DMS114 treated with DMSO at 0.1 percent for 48 hours (cell line): Measurements from ENCODE around the gene CFAP53.
A peak's percentile ranks its signal among the peaks of the same experiment; 100 is the strongest.
"Not testable (repeated sequence)": the region's sequence is repeated elsewhere in the genome, so short reads cannot be mapped to it uniquely, and the experiment has no call there.

ENCODE experiments used
- DNase-seq: peaks from one replicate; lab custom pipeline; 2025; ENCODE audit not compliant: unreplicated experiment; lab: John Stamatoyannopoulos, UW

CFAP53 gene, protein sequence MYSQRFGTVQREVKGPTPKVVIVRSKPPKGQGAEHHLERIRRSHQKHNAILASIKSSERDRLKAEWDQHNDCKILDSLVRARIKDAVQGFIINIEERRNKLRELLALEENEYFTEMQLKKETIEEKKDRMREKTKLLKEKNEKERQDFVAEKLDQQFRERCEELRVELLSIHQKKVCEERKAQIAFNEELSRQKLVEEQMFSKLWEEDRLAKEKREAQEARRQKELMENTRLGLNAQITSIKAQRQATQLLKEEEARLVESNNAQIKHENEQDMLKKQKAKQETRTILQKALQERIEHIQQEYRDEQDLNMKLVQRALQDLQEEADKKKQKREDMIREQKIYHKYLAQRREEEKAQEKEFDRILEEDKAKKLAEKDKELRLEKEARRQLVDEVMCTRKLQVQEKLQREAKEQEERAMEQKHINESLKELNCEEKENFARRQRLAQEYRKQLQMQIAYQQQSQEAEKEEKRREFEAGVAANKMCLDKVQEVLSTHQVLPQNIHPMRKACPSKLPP

DNA sequence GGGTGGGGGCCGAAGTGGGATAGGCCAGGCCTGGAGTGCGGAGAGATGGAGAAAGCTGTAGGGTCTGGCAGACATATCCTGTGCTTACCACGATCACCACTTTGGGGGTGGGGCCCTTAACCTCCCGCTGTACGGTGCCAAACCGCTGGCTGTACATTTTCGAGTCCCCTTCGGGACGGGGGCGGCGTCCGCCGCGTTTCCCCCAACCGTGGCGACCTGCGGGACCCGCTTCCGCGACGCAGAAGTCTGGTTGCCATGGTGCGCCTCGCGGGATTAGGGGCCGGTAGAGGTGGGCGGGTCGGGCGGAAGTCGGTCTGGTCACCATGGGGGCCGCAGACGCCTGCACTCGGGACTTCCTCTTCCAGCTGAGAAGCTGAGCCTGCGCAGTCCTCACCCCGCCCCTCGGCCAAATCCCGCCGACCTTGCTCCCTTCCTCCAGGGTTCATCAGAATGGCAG lies at the start of gene CFAP53:
TSS of gene CFAP53 (minus strand) at position 248 of the 457 bp plus-strand sequence. CDS start at position 157, 91 bp downstream.
- DNase-seq: peak; percentile 79

DNA sequence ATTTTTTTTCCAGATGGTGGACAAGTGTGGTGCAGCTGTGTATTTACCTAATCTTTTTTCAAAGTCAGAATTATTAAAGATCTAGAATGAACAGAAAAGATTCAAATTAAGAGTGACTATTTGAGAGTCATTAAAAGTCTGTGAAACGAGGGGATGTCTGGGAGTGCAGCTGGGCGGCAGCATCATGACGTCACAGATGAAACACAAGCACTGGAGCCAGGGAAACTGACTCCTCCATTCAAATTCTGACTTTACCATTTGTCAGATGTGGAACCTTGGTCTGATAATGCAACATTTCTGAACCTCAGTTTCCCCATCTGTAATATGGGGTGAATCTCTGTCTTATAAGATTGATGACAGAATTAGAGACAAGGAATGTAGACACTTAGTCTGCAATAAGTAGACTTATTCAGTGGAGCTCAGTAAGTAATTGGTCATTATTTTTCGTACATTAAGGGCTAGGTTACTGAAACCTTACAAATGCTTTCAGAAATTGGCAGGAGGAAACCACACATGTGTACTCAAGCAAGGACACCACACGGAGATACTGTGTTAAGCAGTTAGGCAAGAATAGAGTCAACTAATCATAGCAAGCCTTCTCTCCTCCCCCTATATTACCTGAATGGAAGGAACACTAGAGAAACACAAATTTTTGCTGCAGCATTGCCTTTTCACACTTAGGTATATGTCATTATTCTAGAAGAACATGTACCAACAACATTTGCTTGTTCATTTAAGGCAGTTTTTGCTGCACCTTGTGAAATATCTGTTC lies 49.0 kb upstream of the CFAP53 start:
- DNase-seq: no peak

DNA sequence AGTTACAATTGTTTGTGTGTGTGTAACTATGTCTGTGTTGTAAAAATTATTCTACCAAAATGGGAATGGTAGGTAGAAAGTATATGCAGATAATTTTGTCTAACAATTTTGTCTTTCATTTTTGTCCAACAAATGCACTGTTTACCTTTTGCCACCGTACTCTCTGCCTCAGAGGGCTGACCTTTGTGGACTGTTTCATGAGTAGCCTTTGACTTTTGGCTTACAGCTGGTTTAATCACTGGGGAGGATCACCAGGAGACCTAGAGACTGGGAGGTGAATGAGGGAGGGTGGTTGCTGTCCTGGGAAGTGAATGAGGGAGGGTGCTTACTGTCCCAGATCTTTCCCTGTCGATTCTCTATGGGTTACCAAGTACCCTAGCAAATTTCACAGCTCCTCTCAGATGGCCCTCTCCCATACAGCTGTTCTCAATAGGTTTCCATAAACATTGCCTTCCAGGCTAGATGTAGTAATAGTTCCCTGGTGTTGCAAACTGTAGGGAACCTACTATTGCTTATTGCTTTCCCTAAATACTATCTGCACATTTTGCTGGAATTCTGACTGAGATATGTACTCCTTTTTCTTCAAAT lies 47.7 kb upstream of the CFAP53 start:
- no peak for DNase-seq

DNA sequence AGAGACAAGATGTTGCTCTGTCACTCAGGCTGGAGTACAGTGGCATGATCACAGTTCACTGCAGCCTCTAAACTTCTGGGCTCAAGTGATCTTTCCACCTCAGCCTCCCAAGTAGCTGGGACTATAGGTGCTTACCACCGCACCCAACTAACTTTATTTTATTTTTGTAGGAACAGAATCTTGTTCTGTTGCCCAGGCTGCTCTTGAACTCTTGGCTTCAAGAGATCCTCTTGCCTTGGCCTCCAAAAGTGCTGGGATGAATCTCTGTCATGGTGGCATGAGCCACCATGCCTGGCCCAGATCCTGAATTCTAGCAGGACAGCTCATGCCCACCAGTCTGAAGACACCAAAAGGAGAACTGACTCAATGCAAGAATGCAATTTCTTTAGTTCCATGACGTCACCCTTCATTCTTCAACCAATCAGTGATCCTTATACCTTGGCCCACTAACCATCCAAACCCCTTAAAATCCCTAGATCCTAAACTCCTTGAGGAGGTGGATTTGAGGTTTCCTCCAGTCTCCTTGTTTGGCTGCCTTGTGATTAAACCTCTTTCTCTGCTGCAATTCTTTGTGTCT lies 46.8 kb upstream of the CFAP53 start:
- DNase-seq: no peak

DNA sequence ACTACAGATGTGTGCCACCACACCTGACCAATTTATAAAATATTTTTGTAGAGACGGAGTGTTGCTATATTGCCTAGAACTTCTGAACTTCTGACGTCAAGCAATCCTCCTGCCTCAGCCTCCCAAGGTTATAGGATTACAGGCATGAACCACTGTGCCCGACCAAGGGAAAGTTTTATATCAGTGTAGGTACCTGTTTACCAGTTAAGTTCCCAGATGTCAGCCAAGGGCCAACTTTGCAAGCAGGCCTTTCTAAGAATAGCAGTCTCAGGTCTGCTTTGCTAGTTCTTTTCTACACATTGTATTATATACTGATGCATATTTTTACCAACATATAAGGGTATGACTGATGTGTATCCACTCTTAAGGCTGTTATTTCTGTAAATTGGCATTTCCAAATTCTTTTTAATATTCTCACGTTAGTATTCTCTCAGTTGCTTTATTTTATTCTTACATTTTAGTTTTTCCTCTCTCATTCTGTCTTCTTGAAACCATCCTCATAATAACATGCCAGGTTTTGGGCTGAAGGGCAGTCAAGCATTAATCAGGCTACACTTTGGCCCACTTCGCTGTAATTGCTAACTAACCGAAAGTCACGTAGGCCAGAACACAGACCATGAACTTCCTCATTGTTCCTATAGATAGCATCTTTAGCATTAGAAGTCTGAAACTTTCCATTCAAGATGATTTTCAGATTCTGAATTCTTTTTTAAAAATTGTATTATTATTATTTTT lies 46.2 kb upstream of the CFAP53 start:
- DNase-seq: no peak

DNA sequence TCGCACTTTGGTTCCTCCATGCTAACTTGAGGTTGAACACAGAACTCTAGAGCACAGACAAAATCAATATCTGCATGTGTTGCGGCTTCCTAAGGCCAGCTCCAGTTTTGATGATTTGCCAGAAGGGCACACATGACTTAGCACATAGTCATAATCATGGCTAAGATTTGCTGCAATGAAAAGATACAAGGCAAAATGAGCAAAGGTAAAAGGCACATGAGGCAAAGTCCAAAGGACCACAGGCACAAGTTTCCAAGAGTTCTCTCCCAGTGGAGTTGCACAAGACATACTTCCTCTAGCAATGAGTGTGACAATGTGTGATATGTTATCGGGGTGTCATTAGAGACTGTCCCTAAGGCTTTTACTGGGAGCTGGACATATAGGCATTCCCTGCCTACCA lies 45.4 kb upstream of the CFAP53 start:
- DNase-seq: no peak

DNA sequence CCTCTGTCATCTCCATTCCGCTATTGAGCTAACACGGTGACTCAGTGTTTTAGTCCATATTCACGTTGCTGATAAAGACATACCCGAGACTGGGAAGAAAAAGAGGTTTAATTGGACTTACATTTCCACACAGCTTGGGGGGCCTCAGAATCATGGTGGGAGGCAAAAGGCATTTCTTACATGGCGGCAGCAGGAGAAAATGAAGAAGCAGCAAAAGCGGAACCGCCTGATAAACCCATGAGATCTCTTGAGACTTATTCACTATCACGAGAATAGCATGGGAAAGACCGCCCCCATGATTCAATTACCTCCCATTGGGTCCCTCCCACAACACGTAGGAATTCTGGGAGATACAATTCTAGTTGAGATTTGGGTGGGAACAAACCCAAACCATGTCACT lies 43.8 kb upstream of the CFAP53 start:
- DNase-seq: no peak

DNA sequence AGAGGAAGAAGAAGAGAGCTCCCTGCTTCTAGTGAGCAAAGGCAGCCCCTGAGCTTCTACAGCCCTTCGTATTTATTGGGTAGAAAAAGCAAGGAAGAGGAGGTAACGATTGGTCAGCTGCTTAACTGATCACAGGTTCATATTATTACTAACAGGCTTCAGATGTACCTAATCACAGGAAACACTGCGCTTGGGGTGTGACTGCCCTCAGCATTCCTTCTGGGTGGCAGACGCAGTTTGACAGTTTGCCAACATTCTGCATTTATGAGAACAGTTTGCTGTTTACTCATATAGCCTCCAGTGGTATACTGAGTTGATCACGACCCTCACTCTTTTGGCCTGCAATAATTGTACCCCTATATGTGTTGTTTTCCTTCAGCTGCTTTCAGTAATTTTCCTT lies 42.6 kb upstream of the CFAP53 start:
- not testable (repeated sequence) for DNase-seq

DNA sequence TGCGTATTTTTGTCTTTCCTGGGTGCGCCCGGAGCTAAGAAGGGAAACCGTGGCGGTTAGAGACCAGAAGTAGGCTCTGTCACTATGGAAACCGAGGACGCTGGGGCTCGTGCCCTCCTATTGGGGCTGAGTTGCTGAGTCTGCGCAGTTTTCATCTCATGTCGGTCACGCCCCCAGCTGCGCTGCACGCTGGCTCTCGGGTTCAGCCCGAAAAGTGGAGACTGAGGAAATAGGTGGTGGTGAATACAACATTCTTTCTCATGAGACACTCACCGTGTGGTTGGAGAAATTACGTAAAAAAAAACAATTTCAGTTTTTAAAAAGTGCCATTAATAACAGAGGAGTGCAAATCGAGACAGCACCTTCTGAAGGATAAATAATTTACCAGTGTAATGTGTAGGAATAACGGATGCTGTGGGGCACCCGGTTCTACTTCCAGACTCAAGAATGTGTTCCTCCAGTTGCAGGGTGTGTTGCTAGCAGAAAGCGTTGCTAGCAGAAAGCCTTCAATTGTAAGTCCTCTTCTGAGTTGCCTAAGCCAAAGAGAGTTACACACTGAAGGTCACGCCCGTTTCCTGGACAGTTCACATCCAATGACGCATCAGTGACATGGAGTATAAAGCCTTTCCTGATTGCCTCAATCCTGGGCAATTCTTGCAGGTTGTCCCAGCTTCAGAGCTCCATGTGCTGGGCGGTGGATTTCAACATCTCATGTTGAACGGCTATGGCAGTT lies 41.6 kb upstream of the CFAP53 start:
- DNase-seq: peak; percentile 75

DNA sequence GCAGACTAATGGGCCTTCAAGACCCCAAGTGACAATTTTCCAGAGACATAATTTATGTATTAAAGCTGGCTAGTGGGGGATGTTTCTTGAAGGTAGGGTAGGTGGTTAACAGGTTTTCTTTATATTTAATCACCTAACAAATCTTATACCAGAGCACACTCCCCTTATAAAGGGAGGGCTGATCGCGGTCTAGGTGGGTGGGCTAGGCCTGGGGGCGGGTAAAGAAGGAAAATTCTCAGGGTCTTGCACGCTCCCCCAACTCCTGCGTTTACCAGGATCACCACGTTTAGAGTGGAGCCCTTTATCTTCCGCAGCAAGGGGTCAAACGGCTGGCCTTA lies 41.1 kb upstream of the CFAP53 start:
- DNase-seq: no peak

DNA sequence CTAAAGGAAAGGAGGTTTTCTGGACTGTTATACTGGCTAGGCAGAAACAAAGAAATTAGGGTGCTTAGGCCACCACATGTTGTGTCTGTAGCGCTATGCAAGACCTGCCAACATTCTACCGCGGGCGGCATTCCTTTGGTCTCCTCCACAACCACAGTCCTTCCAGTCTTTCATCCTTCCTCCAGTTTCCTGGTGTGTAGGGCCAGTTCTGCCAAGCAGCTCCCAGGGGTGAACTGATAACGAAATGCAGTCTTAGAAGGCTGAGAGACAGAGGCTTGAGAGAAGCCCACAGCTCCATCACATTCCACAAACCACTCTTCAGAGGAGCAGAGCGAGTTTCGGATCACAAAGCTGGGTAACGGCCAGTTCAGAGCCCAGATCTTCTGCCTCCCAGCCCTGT lies 40.6 kb upstream of the CFAP53 start:
- DNase-seq: no peak

DNA sequence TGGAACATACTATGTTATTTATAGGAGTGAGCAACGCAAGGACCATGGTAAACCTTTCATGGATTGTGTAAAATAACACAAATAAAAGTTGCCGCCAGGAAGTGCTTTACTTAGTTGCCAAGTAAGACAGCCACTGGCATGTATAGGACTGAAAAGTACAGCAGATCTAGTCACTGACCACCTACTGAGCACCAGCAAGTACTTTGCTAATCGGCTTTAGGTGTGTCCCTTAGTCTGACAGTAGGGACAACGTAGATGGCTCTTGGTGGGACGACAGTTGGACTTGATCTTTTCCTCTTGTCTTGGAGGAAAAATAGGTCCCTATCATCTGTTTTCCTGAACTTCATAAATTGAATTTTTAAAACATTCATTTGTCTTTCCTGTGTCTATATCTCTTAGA lies 34.8 kb upstream of the CFAP53 start:
- no peak for DNase-seq

DNA sequence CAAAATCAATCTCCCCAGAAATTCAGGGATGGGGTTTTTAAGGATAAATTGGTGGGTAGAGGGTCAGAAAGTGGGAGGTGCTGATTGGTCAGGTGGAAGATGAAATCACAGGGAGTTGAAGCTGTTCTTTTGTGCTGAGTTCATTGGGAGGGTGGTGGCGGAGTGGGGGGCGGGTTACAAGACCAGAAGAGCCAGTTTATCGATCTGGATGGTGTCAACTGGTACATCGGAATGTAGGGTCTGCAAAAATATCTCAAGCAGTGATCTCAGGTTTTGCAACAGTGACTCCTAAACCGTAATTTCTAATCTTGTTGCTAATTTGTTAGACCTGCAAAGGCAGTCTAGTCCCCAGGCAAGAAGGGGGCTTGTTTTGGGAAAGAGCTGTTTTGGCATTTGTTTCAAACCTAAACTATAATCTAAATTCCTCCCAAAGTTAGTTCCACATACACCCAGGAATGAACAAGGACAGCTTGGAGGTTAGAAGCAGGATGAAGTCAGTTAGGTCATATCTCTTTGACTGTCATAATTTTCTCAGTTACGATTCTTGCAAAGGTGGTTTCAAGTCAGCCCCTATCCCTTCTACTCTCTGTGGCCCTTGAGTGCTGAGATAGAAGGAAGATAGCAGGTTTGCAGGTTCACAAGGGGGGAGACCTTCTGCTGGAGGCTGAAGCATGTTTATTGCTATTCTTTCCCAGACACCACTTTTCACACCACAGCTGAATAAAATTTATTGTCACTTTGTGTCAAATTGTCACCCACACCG lies 33.5 kb upstream of the CFAP53 start:
- no peak for DNase-seq

DNA sequence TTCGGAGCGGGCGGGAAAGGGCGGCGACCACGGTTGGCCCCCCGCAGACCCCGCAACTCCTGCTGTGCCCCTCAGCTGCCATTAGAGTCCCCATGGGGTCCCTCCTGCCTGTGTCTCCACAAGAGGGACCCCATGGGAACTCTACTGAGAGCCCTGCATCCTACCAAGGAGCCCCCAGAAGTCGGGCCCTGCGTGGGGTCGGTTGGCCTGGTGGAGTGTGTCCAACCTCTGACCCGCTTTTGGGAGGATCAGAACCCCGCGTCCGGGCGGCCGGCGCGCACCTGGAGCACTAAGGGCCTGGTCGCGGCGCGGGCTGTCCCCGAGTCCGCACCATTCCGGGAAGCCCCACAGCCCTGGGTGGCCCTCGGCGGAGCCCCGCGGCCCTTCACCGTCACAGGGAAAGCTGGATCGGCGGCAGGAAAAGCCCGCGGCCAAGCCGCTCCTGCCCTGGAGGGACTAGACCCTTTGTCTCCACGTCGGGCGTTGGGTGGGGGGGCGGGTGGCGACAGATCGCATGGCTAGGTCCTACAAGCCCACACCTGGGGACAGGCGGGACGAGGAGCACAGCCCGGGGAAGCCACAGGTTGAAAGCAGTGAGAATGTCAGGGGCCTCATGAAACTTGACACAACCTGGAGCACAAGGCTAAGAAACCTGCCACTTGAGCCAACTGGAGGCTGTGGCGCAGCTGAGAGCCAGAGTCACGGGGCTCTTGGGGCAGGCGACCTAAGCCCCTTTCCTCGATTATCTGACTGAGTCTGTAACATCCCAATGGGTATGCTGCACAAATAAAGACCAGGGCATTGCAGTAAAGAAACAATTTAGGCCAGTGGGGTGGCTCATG lies 32.4 kb upstream of the CFAP53 start:
- no peak for DNase-seq

DNA sequence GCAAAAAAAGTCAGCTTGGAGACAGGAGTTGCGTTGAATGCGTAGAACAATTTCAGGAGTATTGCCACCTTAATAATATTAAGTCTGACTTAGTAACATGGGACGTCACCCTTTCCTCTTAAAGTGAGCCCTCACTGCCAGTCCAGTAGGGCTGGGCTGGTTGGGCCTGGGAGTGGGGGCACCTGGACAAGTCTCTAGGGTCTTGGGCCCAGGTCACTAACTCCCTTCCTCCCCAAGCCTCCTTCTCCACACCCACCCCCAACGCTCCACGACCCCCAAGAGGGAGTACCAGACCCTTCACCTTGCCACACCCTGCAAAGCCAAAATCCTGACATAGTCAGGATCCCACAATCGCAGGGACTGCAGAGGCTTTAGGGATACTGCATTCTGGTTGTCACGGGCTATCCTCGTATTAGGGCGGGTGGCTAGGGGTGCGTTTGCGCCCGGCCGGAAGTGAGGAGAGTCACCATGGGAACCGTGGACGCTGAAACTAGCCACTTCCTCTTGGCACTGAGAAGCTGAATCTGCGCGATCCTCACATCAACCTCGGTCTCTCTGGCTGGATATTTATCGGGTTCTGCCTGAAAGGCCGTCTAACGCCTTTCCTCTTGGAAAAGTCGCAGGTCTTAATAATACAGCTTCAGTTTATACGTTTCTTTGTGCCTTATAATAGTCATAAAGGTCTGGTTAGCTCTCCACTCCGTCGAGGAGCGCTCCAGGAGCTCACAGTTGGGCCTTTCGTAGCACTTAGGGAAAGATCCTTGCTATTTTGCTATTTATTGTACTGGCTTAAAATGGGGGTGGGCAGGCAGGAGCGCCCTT lies 31.5 kb upstream of the CFAP53 start:
- DNase-seq: peak; percentile 53

DNA sequence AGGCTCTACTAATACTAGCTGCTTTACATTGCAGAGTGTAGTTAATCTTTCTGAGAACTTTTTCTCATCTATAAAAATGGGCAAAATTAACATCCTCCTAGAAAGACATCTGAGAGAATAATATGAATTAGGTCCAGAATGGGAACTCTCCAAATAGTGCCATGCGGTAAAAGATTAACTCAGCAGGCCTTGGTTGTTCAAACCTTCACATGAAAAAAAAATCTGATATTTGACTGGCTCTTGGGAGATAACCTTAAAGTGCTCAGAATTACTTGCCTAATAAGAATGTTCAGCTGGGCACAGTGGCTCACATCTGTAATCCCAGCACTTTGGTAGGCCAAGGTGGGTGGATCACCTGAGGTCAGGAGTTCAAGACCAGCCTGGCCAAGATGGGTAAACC lies 26.7 kb upstream of the CFAP53 start:
- no peak for DNase-seq

DNA sequence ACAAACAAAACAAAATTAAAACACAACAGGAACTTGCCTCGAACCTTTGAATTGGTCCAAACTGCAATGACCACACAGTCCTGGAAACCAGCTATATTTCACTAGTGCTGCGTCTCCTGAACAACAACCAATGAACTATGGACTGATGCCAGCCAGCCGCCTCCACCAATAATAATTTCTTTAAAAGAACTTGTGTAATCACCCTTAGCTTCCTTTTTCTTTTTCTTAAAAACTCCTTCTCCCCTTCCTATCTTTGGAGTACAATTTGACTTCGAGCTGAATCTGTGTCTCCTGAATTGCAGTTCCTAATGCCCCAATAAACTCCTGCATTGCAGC lies 22.8 kb upstream of the CFAP53 start:
- no peak for DNase-seq
